Measurements from ENCODE around the gene RETNLB. TPM values are rescaled to one million over a fixed set of nuclear protein-coding genes. Genes with fewer than 3 reads are reported as not detected.

The RETNLB gene
- total RNA-seq, 1 experiment from 2014 or later: not detected

GRCh38 chr3:108718454-108718853 lies 38.8 kb downstream of the RETNLB start:
- no peak overlapping the region for H3K27ac Mint-ChIP-seq
- no peak overlapping the region for H3K4me3 Mint-ChIP-seq
- POLR2A ChIA-PET: no interaction called here
- no peaks in the 10 kb centered on the region for H3K36me3 Mint-ChIP-seq
- H3K27me3 Mint-ChIP-seq (ENCODE audit: low read depth): no peaks in the 10 kb centered on the region
- no peak for ATAC-seq
- no peak for DNase-seq (ENCODE audit: low spot score)
- CTCF ChIA-PET: interaction anchor here (1.1 kb wide), 1 partner anchor 42 kb away, joined by 3 read pairs; no protein-coding TSS in a partner anchor
- no peak for TF ChIP-seq TP53 (CRISPR knock-in tag; IDR thresholded peaks at IDR 0.05)
- TF ChIP-seq, protein P1, sequence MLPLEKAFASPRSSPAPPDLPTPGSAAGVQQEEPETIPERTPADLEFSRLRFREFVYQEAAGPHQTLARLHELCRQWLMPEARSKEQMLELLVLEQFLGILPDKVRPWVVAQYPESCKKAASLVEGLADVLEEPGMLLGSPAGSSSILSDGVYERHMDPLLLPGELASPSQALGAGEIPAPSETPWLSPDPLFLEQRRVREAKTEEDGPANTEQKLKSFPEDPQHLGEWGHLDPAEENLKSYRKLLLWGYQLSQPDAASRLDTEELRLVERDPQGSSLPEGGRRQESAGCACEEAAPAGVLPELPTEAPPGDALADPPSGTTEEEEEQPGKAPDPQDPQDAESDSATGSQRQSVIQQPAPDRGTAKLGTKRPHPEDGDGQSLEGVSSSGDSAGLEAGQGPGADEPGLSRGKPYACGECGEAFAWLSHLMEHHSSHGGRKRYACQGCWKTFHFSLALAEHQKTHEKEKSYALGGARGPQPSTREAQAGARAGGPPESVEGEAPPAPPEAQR (CRISPR knock-in tag; IDR thresholded peaks at IDR 0.05): no peak
- TF ChIP-seq, protein P2, sequence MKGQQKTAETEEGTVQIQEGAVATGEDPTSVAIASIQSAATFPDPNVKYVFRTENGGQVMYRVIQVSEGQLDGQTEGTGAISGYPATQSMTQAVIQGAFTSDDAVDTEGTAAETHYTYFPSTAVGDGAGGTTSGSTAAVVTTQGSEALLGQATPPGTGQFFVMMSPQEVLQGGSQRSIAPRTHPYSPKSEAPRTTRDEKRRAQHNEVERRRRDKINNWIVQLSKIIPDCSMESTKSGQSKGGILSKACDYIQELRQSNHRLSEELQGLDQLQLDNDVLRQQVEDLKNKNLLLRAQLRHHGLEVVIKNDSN (CRISPR knock-in tag; IDR thresholded peaks at IDR 0.05): no peak
- TF ChIP-seq ZNF423 (CRISPR knock-in tag; IDR thresholded peaks at IDR 0.05): no peak
- H3K4me1 Mint-ChIP-seq: no peaks in the 10 kb centered on the region
- H3K9me3 Mint-ChIP-seq: no peaks in the 10 kb centered on the region

DNA sequence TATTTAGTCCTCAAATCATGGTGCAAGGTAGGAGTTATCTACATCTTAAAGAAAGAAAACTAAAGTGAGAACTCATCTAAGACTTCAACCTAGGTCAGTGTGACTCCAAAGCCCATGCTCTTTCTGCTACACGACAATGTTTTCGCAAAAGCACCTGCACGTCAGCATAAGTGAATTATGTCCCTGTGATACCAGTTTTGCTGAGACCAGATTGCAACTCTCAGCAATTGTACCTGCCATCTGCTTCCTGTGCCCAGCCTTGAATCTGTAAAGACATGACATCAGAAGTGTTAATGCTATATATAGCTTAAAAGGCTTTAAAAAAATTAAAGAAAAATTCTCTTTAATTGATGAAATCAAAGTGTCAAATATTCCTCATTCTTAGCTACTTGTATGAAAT lies 43.4 kb downstream of the RETNLB start:
- POLR2A ChIA-PET: no interaction called here
- Mint-ChIP-seq H3K36me3 (no peaks in the 10 kb centered on the region), H3K27ac (no peak overlapping the region), H3K4me1 (no peaks in the 10 kb centered on the region), H3K4me3 (no peak overlapping the region), H3K27me3 (ENCODE audit: low read depth) (no peaks in the 10 kb centered on the region), H3K9me3 (no peaks in the 10 kb centered on the region)
- CTCF ChIA-PET: no interaction called here
- no peak for ATAC-seq
- no peak for DNase-seq (ENCODE audit: low spot score)
- TF ChIP-seq FOXJ3 (CRISPR knock-in tag; IDR thresholded peaks at IDR 0.05; ENCODE audit: borderline replicate concordance): no peak
- TF ChIP-seq RORB (CRISPR knock-in tag; IDR thresholded peaks at IDR 0.05): no peak
- no peak for TF ChIP-seq TEAD1 (CRISPR knock-in tag; IDR thresholded peaks at IDR 0.05)
- TF ChIP-seq TEAD4 (CRISPR knock-in tag; IDR thresholded peaks at IDR 0.05): no peak
- TF ChIP-seq, protein P3, sequence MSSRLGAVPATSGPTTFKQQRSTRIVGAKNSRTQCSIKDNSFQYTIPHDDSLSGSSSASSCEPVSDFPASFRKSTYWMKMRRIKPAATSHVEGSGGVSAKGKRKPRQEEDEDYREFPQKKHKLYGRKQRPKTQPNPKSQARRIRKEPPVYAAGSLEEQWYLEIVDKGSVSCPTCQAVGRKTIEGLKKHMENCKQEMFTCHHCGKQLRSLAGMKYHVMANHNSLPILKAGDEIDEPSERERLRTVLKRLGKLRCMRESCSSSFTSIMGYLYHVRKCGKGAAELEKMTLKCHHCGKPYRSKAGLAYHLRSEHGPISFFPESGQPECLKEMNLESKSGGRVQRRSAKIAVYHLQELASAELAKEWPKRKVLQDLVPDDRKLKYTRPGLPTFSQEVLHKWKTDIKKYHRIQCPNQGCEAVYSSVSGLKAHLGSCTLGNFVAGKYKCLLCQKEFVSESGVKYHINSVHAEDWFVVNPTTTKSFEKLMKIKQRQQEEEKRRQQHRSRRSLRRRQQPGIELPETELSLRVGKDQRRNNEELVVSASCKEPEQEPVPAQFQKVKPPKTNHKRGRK (CRISPR knock-in tag; IDR thresholded peaks at IDR 0.05; ENCODE audit: borderline replicate concordance): no peak
- no peak for TF ChIP-seq ZNF416 (CRISPR knock-in tag; IDR thresholded peaks at IDR 0.05)
- TF ChIP-seq, protein P4, sequence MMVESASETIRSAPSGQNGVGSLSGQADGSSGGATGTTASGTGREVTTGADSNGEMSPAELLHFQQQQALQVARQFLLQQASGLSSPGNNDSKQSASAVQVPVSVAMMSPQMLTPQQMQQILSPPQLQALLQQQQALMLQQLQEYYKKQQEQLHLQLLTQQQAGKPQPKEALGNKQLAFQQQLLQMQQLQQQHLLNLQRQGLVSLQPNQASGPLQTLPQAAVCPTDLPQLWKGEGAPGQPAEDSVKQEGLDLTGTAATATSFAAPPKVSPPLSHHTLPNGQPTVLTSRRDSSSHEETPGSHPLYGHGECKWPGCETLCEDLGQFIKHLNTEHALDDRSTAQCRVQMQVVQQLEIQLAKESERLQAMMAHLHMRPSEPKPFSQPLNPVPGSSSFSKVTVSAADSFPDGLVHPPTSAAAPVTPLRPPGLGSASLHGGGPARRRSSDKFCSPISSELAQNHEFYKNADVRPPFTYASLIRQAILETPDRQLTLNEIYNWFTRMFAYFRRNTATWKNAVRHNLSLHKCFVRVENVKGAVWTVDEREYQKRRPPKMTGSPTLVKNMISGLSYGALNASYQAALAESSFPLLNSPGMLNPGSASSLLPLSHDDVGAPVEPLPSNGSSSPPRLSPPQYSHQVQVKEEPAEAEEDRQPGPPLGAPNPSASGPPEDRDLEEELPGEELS (CRISPR knock-in tag; IDR thresholded peaks at IDR 0.05): no peak
- no peak for TF ChIP-seq SP1 (CRISPR knock-in tag; conservative IDR thresholded peaks at IDR 0.05)
- TF ChIP-seq JAZF1 (CRISPR knock-in tag; IDR thresholded peaks at IDR 0.05): no peak
- no peak for TF ChIP-seq NFE2L1 (CRISPR knock-in tag; IDR thresholded peaks at IDR 0.05)

GRCh38 chr3:108713009-108713516 lies 44.1 kb downstream of the RETNLB start:
- CTCF ChIA-PET: no interaction called here
- ATAC-seq (no peak), DNase-seq (ENCODE audit: low spot score) (no peak)
- Mint-ChIP-seq H3K4me1 (no peaks in the 10 kb centered on the region), H3K36me3 (no peaks in the 10 kb centered on the region), H3K4me3 (no peak overlapping the region), H3K9me3 (no peaks in the 10 kb centered on the region), H3K27me3 (ENCODE audit: low read depth) (no peaks in the 10 kb centered on the region), H3K27ac (no peak overlapping the region)
- POLR2A ChIA-PET: no interaction called here
- TF ChIP-seq, protein P5, sequence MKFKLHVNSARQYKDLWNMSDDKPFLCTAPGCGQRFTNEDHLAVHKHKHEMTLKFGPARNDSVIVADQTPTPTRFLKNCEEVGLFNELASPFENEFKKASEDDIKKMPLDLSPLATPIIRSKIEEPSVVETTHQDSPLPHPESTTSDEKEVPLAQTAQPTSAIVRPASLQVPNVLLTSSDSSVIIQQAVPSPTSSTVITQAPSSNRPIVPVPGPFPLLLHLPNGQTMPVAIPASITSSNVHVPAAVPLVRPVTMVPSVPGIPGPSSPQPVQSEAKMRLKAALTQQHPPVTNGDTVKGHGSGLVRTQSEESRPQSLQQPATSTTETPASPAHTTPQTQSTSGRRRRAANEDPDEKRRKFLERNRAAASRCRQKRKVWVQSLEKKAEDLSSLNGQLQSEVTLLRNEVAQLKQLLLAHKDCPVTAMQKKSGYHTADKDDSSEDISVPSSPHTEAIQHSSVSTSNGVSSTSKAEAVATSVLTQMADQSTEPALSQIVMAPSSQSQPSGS (CRISPR knock-in tag; IDR thresholded peaks at IDR 0.05; ENCODE audit: borderline replicate concordance, low read depth): no peak
- TF ChIP-seq, protein P6, sequence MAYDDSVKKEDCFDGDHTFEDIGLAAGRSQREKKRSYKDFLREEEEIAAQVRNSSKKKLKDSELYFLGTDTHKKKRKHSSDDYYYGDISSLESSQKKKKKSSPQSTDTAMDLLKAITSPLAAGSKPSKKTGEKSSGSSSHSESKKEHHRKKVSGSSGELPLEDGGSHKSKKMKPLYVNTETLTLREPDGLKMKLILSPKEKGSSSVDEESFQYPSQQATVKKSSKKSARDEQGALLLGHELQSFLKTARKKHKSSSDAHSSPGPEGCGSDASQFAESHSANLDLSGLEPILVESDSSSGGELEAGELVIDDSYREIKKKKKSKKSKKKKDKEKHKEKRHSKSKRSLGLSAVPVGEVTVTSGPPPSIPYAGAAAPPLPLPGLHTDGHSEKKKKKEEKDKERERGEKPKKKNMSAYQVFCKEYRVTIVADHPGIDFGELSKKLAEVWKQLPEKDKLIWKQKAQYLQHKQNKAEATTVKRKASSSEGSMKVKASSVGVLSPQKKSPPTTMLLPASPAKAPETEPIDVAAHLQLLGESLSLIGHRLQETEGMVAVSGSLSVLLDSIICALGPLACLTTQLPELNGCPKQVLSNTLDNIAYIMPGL (CRISPR knock-in tag; IDR thresholded peaks at IDR 0.05): no peak
- no peak for TF ChIP-seq NFYB (CRISPR knock-in tag; conservative IDR thresholded peaks at IDR 0.05; ENCODE audit: low read depth)
- no peak for TF ChIP-seq TP53 (CRISPR knock-in tag; IDR thresholded peaks at IDR 0.05)
- TF ChIP-seq, protein P1 (CRISPR knock-in tag; IDR thresholded peaks at IDR 0.05): no peak
- TF ChIP-seq, protein P7, sequence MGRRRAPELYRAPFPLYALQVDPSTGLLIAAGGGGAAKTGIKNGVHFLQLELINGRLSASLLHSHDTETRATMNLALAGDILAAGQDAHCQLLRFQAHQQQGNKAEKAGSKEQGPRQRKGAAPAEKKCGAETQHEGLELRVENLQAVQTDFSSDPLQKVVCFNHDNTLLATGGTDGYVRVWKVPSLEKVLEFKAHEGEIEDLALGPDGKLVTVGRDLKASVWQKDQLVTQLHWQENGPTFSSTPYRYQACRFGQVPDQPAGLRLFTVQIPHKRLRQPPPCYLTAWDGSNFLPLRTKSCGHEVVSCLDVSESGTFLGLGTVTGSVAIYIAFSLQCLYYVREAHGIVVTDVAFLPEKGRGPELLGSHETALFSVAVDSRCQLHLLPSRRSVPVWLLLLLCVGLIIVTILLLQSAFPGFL (CRISPR knock-in tag; IDR thresholded peaks at IDR 0.05; ENCODE audit: borderline replicate concordance): no peak
- no peak for TF ChIP-seq MYBL2 (CRISPR knock-in tag; IDR thresholded peaks at IDR 0.05)
- TF ChIP-seq SMAD3 (CRISPR knock-in tag; IDR thresholded peaks at IDR 0.05; ENCODE audit: borderline replicate concordance): no peak
- no peak for TF ChIP-seq PRRX2 (CRISPR knock-in tag; IDR thresholded peaks at IDR 0.05)
